ENCODE data around the gene ICAM4.
A peak's percentile ranks its signal among the peaks of the same experiment; 100 is the strongest.
"Not testable (repeated sequence)": the region's sequence is repeated elsewhere in the genome, so short reads cannot be mapped to it uniquely, and the experiment has no call there.

Gene ICAM4

DNA sequence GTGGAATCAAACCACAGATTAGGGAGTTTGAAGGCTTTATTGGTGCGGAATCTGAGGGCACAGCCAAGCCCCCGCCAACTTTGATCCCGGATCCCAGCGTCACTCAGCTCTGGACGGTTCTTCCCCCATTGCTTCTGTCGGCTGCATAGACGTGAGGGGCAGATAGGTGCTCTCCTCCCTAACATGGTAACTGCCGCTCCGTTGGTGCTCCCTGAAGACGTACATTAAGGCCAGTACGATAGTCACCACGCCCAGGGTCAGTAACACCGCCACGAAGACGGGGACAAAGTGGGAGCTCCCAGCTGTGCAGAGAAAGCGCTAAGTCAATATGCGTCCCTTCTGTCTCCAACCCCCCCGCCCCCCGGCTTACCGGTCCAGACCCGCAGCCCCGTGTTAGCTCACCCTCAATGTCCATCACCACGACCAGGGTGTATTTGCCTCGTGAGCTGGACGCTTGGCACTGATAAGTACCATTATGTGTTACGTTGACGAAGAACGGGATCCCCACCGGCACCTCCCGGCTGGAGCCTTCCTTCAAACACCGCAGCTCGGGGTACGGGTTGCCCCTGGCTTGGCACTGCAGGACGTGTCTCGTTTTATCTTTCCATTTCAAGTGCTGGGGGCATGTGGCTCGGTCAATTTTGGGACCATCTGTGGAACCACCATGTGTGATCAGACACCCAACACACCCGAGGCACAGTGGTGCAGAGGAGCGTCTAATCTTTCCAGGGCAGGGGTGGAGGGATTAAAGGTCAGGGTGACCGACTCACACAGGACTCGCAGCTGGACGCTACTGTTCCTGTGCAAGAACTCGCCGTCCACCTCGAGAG lies 47.2 kb downstream of the ICAM4 start:
- TF ChIP-seq, protein P1, sequence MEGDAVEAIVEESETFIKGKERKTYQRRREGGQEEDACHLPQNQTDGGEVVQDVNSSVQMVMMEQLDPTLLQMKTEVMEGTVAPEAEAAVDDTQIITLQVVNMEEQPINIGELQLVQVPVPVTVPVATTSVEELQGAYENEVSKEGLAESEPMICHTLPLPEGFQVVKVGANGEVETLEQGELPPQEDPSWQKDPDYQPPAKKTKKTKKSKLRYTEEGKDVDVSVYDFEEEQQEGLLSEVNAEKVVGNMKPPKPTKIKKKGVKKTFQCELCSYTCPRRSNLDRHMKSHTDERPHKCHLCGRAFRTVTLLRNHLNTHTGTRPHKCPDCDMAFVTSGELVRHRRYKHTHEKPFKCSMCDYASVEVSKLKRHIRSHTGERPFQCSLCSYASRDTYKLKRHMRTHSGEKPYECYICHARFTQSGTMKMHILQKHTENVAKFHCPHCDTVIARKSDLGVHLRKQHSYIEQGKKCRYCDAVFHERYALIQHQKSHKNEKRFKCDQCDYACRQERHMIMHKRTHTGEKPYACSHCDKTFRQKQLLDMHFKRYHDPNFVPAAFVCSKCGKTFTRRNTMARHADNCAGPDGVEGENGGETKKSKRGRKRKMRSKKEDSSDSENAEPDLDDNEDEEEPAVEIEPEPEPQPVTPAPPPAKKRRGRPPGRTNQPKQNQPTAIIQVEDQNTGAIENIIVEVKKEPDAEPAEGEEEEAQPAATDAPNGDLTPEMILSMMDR (IDR thresholded peaks at IDR 0.05; ENCODE audit: insufficient read depth, low read length): no peak
- TF ChIP-seq GABPA (IDR thresholded peaks at IDR 0.05; ENCODE audit: low read depth) (no peak), SPI1 (IDR thresholded peaks at IDR 0.05; ENCODE audit: borderline replicate concordance, low read depth) (no peak), POLR2AphosphoS5 (IDR thresholded peaks at IDR 0.05; ENCODE audit: low read depth) (no peak; the same call in 1 of the 2 replicates)
- TF ChIP-seq, protein P2, sequence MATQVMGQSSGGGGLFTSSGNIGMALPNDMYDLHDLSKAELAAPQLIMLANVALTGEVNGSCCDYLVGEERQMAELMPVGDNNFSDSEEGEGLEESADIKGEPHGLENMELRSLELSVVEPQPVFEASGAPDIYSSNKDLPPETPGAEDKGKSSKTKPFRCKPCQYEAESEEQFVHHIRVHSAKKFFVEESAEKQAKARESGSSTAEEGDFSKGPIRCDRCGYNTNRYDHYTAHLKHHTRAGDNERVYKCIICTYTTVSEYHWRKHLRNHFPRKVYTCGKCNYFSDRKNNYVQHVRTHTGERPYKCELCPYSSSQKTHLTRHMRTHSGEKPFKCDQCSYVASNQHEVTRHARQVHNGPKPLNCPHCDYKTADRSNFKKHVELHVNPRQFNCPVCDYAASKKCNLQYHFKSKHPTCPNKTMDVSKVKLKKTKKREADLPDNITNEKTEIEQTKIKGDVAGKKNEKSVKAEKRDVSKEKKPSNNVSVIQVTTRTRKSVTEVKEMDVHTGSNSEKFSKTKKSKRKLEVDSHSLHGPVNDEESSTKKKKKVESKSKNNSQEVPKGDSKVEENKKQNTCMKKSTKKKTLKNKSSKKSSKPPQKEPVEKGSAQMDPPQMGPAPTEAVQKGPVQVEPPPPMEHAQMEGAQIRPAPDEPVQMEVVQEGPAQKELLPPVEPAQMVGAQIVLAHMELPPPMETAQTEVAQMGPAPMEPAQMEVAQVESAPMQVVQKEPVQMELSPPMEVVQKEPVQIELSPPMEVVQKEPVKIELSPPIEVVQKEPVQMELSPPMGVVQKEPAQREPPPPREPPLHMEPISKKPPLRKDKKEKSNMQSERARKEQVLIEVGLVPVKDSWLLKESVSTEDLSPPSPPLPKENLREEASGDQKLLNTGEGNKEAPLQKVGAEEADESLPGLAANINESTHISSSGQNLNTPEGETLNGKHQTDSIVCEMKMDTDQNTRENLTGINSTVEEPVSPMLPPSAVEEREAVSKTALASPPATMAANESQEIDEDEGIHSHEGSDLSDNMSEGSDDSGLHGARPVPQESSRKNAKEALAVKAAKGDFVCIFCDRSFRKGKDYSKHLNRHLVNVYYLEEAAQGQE (IDR thresholded peaks at IDR 0.05; ENCODE audit: insufficient replicate concordance, low read depth): no peak
- DNase-seq (ENCODE audit: low read depth in 1 of 2, low spot score in 1 of 2): no peak
- Histone ChIP-seq H3K27me3 (ENCODE audit: insufficient read depth, poor library complexity, severe bottlenecking) (no peaks in the 10 kb centered on the region), H3K27ac (replicated peaks) (peak overlapping the region; percentile 97), H3K4me3 (replicated peaks; ENCODE audit: insufficient read depth, low read length) (peak overlapping the region; percentile 94)

DNA sequence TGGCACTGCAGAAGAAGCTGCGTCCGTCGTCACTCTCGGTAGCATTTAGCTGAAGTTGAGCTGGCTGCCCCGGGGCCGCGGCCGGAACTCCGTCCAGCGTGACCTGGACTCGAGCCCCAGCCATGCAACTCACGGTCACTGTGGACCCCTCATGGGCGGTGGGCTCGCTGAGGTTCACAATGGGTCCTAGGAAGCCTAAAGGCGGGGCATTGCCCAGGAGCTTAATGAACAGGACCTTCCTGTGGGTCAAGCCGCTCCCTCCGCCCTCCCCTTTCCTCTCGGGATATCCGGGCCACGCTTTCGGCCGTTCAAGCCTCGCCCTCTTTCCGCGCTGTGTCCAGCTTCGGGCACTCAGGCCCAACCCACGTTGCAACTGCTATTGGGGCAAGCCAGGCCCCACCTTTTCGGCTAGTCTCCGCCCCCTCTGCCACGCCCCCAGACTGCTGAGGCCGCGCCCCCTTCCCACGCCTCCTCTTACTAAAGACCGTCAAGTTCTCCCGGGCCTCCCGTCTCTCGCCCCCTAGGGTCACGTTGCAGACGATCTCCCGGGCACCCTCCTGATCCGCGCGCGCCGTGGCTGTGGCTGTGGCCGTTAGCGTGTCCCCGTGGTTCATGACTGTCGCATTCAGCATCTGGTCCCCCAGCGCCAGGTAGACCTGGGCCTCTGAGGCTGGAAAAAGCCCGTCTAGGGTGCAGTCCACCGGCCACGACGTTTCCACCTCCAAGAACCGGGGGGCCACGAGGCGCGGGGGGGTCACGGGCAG lies 48.0 kb downstream of the ICAM4 start:
- Histone ChIP-seq H3K27me3 (ENCODE audit: insufficient read depth, poor library complexity, severe bottlenecking) (no peaks in the 10 kb centered on the region), H3K27ac (replicated peaks) (no peak overlapping the region), H3K4me3 (replicated peaks; ENCODE audit: insufficient read depth, low read length) (no peak overlapping the region)
- peak in 1 of 2 experiments; percentile 19 for DNase-seq (ENCODE audit: low read depth in 1 of 2, low spot score in 1 of 2)
- TF ChIP-seq, protein P1 (IDR thresholded peaks at IDR 0.05; ENCODE audit: insufficient read depth, low read length): no peak

DNA sequence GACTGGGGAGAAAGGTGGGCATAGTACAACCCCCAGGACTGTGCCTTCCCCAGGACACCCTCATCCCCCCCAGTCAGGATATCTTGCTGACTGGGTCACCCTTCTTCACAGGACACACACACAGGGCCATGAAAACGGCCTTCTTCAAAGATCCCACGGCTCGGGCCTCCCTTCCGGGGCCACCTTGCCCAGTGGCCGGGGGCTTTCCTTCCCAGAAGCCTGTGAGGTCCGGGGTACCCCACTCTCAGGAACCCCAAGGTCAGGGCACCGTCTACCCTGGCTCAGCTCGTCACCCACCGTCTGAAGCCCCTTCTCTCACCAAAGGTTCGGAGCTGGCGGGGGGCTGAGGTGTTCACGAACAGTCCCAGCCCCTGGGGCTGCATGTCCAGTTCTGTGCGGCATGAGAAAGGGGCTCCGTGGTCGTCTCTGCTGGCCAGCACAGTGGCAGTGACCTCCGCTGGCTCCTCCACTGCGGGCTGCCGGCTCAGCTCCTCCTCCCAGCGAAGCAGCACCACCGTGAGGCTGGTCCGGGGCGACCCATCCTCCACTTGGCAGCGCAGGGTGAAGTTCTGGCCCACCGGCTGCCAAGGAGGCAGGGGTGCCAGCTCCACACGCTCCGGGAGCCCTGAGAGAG lies 48.7 kb downstream of the ICAM4 start:
- DNase-seq (ENCODE audit: low read depth in 1 of 2, low spot score in 1 of 2): no peak
- TF ChIP-seq POLR2AphosphoS5 (IDR thresholded peaks at IDR 0.05; ENCODE audit: low read depth) (no peak), GABPA (IDR thresholded peaks at IDR 0.05; ENCODE audit: low read depth) (no peak), SPI1 (IDR thresholded peaks at IDR 0.05; ENCODE audit: borderline replicate concordance, low read depth) (no peak)
- TF ChIP-seq, protein P1 (IDR thresholded peaks at IDR 0.05; ENCODE audit: insufficient read depth, low read length): no peak
- TF ChIP-seq, protein P2 (IDR thresholded peaks at IDR 0.05; ENCODE audit: insufficient replicate concordance, low read depth): no peak
- H3K4me3 ChIP-seq (replicated peaks; ENCODE audit: insufficient read depth, low read length): no peak overlapping the region
- H3K27ac ChIP-seq (replicated peaks): no peak overlapping the region
- H3K27me3 ChIP-seq (ENCODE audit: insufficient read depth, poor library complexity, severe bottlenecking): no peaks in the 10 kb centered on the region

DNA sequence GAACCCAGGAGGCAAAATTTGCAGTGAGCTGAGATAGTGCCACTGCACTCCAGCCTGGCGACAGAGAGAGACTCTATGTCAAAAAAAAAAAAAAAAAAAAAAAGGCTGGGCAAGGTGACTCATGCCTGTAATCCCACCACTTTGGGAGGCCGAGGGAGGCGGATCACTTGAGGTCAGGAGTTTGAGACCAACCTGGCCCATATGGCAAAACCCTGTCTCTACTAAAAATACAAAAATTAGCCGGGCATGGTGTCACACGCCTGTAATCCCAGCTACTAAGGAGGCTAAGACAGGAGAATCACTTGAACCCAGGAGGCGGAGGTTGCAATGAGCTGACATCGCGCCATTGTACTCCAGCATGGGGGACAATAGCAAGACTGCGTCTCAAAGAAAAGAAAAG lies 50.0 kb downstream of the ICAM4 start:
- not testable (repeated sequence) for H3K27me3 ChIP-seq (ENCODE audit: insufficient read depth, poor library complexity, severe bottlenecking); H3K4me3 ChIP-seq (replicated peaks; ENCODE audit: insufficient read depth, low read length); DNase-seq (ENCODE audit: low read depth in 1 of 2, low spot score in 1 of 2); H3K27ac ChIP-seq (replicated peaks)
